ENCODE results near the gene WDFY1. TPM values are rescaled to one million over a fixed set of nuclear protein-coding genes. Genes with fewer than 3 reads are reported as not detected.

Gene WDFY1
- polyA plus RNA-seq, 3 donors: 31.7 to 59.8 (median 40.7) TPM

GRCh38 chr2:223916181-223916920 is 28.8 kb downstream of the WDFY1 start:
- Histone ChIP-seq H3K4me1 (ENCODE audit: control insufficient read depth in 1 of 2, insufficient read depth in 2 of 2, low read length in 2 of 2) (peaks cover 58 to 73% of the 10 kb centered on the region in 2 donors), H3K4me3 (replicated peaks in 1 of 3; ENCODE audit: low read depth in 2 of 3, low read length in 3 of 3) (no peak overlapping the region), H3K9ac (ENCODE audit: insufficient read depth, low read length, poor library complexity, severe bottlenecking) (no peak overlapping the region), H2AFZ (ENCODE audit: insufficient read depth, low read depth, low read length, poor library complexity, severe bottlenecking) (no peak overlapping the region), H3K27me3 (ENCODE audit: control insufficient read depth in 2 of 2, insufficient read depth in 2 of 2, low read length in 2 of 2) (no peaks in the 10 kb centered on the region), H3K27ac (ENCODE audit: low read depth in 1 of 2, low read length in 2 of 2) (peak overlapping the region; percentile 76 to 81), H3K4me2 (replicated peaks; ENCODE audit: extremely low read depth, low read length, poor library complexity, severe bottlenecking) (no peak overlapping the region), H3K36me3 (replicated peaks in 1 of 2; ENCODE audit: control insufficient read depth in 1 of 2, insufficient read depth in 2 of 2, low read length in 2 of 2) (peaks cover 8 to 26% of the 10 kb centered on the region in 2 donors), H4K20me1 (ENCODE audit: insufficient read depth, low read length) (peaks cover 65% of the 10 kb centered on the region), H3K9me3 (replicated peaks in 1 of 2; ENCODE audit: control insufficient read depth in 1 of 2, insufficient read depth in 1 of 2, low read length in 2 of 2) (no peaks in the 10 kb centered on the region), H3K79me2 (ENCODE audit: insufficient read depth, low read length) (peaks cover 95% of the 10 kb centered on the region)
- Mint-ChIP-seq H3K36me3 (peaks cover 23 to 39% of the 10 kb centered on the region in 2 donors), H3K27me3 (ENCODE audit: low read depth in 3 of 3) (peaks cover 0 to 3% (median 0%) of the 10 kb centered on the region in 3 donors), H3K4me1 (peaks cover 74% of the 10 kb centered on the region), H3K4me3 (no peak overlapping the region), H3K9me3 (no peaks in the 10 kb centered on the region), H3K27ac (peak overlapping the region; percentile 24 to 93 (median 90))
- 100% methylated on average over 1 of the region's 8 CpGs for WGBS (ENCODE audit: insufficient coverage)
- intact Hi-C loops (cut with micrococcal nuclease): no loop called here
- no peak for TF ChIP-seq CTCF (IDR thresholded peaks at IDR 0.05)
- DNase-seq: no peak

DNA sequence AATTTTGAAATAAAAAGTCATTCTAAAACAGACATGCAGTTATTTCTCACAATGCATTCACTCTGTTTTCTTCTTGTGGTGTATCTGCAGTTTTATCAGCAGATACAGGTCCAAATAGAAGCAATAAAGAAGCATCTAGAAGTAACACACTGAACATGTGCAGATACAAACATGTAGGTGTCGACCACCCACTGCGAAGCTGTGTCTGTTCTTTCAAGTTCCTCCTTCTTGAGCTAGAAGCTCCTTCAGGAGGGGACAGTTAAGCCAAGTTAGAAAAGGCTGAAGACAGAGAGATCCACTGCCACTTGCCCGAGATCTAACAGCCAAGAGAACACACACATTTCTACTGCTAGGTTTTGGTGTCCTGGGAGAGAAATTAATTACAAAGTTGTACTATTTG is 30.1 kb downstream of the WDFY1 start:
- Mint-ChIP-seq H3K4me1 (peaks cover 64% of the 10 kb centered on the region), H3K36me3 (peaks cover 28 to 50% of the 10 kb centered on the region in 2 donors), H3K4me3 (no peak overlapping the region), H3K9me3 (no peaks in the 10 kb centered on the region), H3K27me3 (ENCODE audit: low read depth in 3 of 3) (peaks cover 0 to 3% (median 0%) of the 10 kb centered on the region in 3 donors), H3K27ac (peak overlapping the region in 6 of 7 donors; percentile 18 to 83 (median 44))
- peaks cover 49 to 64% of the 10 kb centered on the region in 2 donors for H3K4me1 ChIP-seq (ENCODE audit: control insufficient read depth in 1 of 2, insufficient read depth in 2 of 2, low read length in 2 of 2)
- peaks cover 64% of the 10 kb centered on the region for H4K20me1 ChIP-seq (ENCODE audit: insufficient read depth, low read length)
- 15% methylated on average over 2 of the region's 3 CpGs for WGBS (ENCODE audit: insufficient coverage)
- no peak overlapping the region for H3K4me3 ChIP-seq (replicated peaks in 1 of 3; ENCODE audit: low read depth in 2 of 3, low read length in 3 of 3)
- DNase-seq: no peak
- H3K36me3 ChIP-seq (replicated peaks in 1 of 2; ENCODE audit: control insufficient read depth in 1 of 2, insufficient read depth in 2 of 2, low read length in 2 of 2): peaks cover 9 to 26% of the 10 kb centered on the region in 2 donors
- H3K79me2 ChIP-seq (ENCODE audit: insufficient read depth, low read length): peaks cover 93% of the 10 kb centered on the region
- no peak overlapping the region for H3K9ac ChIP-seq (ENCODE audit: insufficient read depth, low read length, poor library complexity, severe bottlenecking)
- H3K27ac ChIP-seq (ENCODE audit: low read depth in 1 of 2, low read length in 2 of 2): peak overlapping the region in 1 of 2 donors; percentile 54
- H3K27me3 ChIP-seq (ENCODE audit: control insufficient read depth in 2 of 2, insufficient read depth in 2 of 2, low read length in 2 of 2): no peaks in the 10 kb centered on the region
- intact Hi-C loops (cut with micrococcal nuclease): loop anchor here in 1 of 2 donors (2.0 kb wide), 1 partner anchor 14 kb away; no protein-coding TSS in a partner anchor
- H2AFZ ChIP-seq (ENCODE audit: insufficient read depth, low read depth, low read length, poor library complexity, severe bottlenecking): no peak overlapping the region
- H3K4me2 ChIP-seq (replicated peaks; ENCODE audit: extremely low read depth, low read length, poor library complexity, severe bottlenecking): no peak overlapping the region
- no peak for TF ChIP-seq CTCF (IDR thresholded peaks at IDR 0.05)
- no peaks in the 10 kb centered on the region for H3K9me3 ChIP-seq (replicated peaks in 1 of 2; ENCODE audit: control insufficient read depth in 1 of 2, insufficient read depth in 1 of 2, low read length in 2 of 2)
